HG03196 (cell line): ENCODE measurements around the gene VAC14.

ENCODE experiments used
- ATAC-seq: cut with Tn5 transposase; IDR thresholded peaks from one replicate; pipeline ENCODE4 v1.9.1; 2021; ENCODE audit not compliant: unreplicated experiment

The VAC14 gene

DNA sequence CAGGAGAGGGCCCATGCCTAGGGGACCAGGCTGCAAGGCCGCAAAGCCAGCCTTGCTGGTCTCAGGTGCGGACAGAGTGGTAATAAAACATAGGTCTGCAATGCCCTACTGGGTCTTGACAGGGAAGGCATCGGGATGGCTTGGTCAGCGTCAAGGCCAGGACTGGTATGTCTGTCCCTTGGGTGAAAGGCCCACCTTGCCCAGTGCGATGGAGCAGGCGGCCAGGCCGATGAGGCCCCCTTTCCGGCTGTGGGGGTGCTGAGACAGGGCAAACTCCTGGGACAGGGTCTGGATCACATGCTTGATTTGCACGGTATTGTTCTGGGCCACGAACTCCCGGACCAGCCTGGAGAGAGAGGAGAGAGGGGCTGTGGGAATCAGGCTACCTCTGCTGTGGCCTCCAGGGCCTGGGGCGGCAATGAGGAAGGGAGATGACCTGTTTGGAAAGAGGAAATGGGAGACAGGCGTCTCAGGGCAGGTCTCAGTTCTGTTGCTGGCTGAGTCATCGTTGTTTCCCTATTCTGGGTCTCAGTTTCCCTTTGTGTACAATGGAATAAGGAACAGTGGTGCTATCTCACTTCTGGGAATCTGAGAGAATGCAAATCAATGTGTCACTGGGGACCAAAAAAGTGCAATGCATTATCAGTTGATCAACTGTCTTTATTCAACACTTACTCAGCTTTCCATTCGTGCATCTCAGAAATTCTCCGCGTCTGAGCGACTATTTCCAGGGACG lies 14.8 kb downstream of the VAC14 start:
- no peak for ATAC-seq

DNA sequence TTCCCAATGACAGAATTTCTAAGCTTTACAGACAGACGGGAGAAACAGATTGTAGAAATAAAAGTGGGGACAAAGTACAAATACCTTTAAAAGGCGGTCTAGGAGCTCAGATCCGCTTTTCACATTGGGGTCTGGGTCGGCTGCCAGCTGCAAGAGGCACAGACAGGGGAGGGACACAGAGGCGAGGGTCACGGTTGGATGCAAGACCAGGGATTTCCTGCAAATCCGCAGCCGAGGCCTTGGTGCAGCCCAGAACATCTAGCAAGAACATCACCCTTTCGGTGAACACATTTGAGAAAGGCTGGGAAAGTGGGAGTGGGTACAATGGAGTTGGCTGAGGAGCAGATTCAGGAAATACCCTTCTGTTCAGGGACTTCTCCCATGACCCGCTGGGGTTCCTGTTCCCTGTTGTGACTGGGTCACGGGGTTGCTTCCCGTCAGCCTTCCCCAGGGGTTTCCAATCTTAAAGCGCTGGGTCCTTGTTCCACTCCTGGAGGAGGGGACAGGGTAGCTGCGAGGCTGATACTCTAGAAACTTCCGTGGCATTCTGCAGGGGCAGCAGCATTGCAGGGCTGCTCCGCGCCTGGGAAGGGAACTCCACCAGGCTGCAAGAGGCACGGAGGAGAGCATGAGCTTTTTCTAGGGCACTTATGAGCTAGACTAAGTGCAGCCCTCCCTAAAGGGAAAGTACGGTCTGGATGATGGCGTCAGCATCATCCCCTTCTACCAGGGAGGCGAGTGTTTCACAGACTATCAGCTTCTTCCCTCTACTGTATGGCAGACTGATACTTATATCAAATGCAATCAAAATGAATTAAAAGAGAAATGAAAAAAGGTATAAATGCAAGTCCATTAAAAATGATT lies 16.0 kb downstream of the VAC14 start:
- ATAC-seq: no peak

DNA sequence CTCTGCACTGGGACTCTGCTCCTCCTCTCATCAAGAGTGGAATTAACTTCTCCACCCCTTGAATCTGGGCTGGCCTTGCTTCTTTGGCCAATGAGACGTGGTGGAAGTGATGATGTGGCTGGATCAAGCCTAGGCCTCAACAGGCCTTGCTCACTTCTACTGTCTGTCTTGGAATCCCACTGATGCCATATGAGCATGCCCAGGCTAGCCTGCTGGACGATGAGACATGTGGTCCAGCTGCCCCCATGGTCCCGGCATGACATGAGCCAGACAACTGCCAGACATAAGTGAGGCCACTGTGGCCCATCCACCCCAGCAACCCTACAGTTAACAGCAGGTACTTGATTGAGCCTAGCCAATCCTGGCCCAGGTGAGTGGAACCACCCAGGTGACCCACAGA lies 18.7 kb downstream of the VAC14 start:
- ATAC-seq: no peak

DNA sequence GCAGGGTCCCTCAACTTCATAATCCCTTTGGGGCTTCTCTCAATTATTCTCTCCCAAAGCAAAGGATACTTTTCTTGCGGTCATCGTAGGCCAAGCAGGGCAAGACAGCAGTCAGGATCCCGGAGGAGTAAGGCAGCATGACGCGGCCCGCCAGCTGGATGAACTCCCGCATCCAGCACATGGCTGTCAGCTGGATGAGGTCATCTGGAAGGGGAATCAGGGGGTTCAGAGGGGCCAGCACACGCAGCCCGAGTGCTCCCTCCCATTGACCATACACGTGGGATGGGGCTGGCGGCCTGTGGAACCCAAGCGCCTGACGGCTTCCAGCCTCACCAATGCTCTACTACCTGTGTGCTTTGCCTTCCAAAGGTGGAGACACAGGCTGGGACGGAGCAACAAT lies 19.2 kb downstream of the VAC14 start:
- no peak for ATAC-seq

DNA sequence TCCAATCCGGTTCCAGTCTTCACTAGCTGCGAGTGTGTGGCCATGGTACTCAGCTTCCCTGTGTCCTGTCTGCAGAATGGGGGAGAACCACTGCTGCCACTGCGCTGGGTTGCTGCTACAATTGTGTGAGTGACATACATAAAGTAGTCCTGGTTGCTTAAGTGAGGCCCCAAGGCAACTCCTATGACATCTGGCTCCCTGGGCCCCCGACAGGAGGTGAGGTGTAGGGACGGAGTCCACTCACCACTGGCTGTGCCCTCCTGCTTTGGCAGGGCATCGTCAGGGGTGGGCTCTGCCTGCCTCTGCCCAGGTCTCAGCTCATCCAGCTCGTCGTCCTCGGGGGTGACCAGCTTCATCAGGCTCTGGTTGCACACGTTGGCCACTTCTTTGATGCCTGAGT lies 20.4 kb downstream of the VAC14 start:
- no peak for ATAC-seq

DNA sequence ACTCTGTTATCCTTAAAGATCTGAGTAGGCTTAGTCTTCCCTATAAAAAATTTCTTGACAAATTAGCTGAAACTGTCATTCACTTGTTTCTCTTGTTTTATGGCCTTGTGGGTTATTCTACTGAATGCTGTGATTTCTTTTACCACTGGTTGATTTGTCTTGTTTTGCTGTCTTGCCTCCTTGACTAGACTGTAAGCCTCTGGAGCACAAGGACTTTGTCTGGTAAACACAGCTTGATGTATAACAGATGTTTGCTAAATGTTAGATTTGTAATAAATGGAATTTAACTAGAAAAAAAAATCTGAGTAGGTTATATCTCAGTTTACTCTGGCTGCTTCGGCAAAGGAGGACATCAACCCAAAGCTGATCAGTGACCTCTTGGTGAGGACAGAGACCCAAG lies 21.6 kb downstream of the VAC14 start:
- no peak for ATAC-seq

DNA sequence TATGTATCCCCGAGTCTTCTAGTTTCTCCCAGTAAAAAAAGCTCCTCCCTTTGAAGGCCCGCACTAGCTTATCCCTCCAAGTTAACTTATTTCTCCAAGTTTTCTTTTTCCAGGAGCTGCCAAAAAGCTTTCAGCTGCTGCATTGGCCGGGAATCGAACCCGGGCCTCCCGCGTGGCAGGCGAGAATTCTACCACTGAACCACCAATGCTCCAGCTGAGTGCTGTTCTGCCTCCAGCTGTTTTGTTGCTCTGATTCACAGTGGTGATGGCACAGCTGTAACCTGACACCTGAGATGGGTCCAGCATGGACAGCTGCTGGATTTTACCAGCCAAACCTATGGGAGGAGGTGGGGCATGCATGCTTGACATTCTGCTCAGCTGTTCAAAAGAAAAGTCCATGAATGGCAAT lies 22.1 kb downstream of the VAC14 start:
- no peak for ATAC-seq

DNA sequence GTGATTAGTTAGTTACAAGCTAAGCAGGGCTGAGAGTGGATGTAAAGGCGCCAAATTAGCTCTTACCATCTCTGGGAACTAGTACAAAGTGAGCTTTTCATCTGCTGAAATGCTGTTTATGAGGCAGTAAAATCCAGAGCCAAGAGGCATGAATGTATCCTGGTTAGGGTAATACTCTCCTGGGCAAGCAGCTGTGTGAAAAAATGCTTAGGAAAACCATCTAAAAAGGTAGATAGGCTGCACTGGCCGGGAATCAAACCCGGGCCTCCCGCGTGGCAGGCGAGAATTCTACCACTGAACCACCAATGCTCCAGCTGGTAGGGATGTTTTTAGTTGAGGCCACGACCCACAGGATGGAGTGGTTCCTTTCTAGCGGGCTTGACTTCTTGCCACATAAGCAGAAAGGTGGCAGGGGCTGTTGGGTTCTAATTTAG lies 23.0 kb downstream of the VAC14 start:
- no peak for ATAC-seq

DNA sequence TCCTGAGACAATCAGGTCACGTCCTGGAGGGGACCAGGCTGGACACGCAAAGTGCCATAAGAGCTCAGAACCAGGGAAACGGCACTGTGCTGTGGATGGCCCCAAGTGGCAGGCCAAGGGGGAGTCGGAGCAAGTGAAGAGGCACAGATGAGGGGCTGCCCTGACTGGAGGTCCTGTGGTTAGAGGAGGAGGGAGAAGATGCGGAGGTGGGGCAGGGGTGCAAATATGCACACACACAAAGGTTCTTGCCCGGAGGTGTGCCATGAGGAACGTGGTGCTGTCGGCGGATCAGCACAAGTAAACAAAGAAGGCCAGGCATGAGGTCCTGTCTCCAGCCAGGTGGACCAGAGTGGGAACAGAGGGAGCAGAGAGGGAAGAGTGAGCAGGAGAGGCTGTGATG lies 23.5 kb downstream of the VAC14 start:
- no peak for ATAC-seq

DNA sequence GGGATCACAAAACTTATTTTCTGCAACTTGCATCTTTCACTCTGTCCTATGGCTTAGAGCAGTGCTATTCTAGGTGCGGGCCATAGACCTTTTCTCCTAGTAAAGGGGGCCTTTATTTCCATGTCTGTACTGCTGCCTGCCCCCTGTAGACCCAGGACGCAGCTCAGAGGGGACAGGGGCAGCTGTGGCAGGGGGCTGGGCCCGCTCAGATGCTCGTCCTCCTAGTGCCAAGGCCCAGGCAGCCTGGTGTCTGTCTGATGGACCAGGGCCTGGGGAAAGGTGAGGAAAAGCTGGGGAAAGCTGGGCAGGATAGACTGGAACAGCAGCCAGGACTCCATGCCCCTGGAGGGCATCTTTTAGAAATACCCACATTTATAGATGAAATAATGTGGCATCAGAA lies 25.6 kb downstream of the VAC14 start:
- ATAC-seq: no peak

DNA sequence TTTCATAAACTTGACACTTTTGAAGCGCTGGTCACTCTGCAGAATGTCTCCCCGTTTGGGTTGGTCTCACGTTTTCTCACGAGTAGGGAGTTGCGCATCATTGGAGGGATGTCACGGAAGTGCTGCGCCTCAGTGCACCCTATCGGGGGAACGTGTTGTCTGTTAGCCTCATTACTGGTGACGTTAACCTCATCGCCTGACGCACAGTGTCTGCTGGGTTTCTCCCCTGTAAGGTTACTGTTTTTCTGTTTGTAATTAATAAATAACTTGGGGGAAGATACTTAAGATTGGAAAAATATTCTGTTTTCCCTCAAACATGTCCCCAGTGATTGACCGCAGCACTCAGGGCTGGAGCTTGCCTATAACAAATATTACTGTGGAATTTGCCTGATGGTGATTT lies 26.7 kb downstream of the VAC14 start:
- ATAC-seq: no peak

DNA sequence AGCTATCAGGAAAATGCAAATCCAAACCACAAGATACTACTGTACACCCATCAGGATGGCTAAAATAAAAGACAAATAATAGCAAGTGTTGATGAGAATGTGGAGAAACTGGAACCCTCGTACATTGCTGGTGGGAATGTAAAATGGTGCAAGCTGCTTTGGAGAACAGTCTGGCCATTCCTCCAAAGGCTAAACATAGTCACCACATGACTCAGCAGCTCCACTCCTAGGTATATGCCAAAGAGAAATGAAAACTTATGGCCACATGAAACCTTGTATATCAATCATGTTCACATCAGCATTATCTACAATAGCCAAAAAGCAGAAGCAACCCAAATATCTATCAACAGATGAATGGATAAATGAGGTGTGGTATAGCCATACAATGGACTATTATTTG lies 28.5 kb downstream of the VAC14 start:
- ATAC-seq: no peak

DNA sequence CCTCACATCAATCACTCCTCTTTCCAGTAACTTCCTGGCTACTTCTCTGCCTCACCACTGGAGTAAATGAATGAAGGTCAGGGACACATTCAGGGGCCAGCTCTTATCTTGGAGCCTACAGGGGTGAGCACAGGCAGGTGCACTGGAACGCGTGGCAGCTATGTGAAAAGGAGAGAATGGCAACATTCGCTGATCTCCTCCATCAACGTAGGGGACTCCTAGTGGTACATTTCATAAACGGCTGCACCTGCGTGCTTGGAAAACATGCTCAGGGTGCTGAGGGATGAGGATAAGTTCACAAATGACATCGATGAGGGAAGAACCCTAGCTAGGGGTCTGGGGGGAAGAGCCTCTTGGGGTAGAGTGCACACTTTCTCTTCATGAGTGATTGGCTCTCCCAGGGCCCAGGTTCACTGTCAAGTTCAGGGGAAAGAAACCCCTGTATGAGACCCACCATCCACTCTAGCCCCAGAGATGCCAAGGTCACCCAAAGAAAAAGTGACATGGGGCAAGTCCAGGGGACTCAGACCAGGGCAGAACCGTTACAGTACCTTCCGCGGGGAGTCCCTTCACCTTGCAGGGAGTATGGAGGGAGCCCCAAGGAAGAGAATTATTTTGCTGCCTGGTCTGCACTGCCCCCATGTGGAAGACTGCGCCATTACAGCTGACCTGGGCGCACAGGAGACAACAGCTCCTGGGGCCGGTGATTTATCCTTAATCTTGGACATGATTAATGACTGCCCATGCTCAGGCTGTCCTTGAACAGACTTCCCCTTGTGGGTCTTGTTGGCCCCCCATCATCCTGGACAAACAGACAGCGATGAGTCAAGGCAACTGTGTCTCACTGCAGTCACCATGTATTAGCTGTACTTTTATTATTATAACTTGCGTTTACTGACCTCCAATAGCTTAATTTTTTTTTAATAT lies 30.1 kb downstream of the VAC14 start:
- ATAC-seq: no peak

DNA sequence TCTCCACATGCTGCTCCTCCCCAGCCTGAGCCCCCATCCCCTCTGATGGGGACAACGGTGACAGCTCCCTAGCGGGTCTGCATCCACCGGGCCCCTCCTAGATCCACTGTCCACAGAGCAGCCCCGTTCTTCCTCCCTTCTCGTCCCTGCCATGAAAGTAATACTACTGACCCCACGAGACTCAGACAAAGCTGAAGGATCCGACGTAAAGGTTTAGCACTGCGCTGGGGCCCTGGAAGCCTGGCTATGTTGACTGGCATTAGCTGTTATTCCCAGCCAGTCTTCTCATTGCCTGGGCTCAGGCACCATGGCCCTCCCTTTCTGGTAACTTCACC lies 30.7 kb downstream of the VAC14 start:
- ATAC-seq: no peak

DNA sequence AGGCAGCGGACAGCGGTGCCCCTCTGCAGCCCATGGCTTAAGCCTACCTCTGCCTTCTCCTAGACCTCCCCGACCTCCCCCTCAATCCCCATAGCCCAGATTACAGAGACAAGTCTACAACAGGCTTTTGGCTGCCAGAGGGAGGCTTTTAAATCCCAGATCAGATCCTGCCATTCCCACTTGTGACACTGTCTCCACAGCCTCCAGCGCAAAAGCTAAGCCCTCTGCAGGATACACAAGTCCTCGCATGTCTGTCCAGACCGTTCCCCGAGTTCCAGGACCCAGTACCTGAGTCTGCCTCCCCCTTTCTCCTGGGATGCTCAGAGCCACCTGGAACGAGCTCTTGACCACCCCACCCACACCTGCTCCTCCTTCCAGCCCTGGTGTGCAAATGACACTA lies 31.2 kb downstream of the VAC14 start:
- ATAC-seq: no peak

DNA sequence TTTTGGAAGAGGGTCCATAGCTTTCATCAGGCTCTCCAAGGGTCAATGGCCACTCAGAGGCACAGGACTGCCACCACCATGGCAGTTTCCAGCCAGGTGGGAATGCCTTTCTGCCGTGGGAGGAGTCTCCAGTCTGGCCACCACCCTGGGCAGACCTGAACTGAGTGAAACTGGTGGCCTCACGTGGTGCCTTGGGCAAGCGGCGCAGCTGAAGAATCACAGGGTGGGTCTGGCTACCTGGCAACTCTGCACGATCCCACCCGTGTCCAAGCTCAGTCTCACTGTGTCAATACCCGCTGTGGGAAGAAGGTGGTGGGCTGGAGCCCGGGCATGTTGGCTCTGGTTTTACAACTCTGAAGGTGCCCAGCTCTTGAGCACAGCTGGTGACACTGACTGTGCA lies 31.8 kb downstream of the VAC14 start:
- ATAC-seq: no peak

DNA sequence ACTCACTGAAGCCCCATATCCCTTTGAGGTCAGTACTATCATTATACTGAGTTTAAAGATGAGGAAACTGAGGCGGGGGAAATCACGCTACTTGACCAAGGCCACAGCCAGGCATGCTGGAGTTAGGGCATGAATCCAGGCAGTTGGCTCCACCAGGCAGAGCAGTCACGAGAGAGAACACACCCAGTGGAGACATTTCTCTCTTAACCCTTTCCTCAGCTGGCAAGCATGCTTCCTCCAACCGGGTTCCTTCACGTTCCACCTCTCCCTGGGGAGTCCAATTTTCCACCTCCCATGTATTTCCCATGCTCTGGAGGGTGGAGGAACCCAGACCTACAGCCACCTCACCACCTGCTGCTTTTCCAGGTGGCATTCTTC lies 32.8 kb downstream of the VAC14 start:
- no peak for ATAC-seq

DNA sequence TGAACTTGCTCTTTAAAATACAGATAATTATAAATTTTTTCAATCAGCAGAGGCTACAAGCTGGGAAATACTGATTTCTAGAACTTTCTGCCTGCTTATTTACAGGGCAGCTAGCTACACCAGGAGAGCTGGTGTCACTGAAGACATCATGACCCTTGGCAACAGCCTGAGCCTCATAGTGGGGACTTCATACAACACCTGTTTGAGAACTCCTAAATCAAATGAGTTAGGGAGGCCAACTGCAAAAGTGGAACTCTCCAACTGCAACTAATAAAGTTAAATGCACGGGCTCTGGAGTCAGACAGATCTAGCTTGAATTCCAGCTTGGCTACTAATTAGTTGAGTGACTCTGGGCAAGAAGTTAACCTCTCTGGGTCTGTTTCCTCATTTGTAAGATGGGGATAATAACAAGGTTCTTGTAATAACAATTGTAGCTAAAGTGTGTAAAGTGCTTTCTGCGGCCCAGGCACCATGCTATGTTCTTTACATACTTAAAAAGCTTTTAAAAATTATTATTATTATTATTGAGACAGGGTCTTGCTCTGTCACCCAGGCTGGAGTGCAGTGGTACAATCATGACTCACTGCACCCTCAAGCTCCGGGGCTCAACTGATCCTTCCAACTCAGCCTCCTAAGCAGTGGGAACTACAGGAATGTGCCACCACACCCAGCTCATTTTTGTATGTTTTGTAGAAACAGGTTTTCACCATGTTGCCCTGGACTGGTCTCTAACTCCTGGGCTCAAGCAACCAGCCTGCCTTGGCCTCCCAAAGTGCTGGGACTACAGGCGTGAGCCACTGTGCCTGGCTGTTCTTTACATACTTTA lies 33.4 kb downstream of the VAC14 start:
- no peak for ATAC-seq

DNA sequence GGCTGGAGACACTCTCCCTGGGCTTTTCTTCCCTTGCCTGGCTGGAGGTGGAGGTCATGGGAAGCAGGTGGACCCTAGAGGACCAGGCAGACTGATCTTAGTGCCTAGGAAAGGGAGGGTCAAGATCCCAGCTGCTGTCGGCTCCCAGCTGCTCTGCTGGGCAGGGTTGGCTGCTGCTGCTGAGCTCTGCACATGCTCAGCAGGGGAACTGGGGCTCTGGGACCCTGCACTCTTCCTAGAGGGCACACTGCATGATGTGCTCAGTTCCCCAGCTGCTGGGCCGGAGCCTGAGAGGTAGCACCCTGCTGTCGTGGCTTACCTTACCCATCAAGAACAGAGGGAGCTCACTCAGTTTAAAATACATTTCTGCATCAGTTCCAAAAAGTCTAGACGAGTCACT lies 34.3 kb downstream of the VAC14 start:
- ATAC-seq: no peak

DNA sequence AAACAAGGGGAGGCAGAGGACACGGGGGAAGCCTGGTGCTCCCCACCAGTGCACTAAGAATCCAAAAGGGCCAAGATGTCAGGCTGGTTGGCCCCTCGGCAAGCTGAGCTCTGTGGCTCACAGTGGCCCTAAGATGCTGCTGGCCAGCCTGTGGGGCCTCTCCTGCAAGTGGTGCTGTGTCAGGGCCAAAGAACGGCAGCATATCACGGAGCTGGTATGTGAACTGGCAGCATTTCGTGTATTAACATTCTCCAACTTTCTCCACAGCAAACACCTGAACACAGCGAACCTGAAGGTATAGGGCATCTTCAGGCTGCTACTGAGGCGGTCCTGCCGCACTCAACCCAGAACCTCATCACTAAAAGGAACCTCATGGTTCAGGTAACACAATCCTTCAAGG lies 34.8 kb downstream of the VAC14 start:
- no peak for ATAC-seq

DNA sequence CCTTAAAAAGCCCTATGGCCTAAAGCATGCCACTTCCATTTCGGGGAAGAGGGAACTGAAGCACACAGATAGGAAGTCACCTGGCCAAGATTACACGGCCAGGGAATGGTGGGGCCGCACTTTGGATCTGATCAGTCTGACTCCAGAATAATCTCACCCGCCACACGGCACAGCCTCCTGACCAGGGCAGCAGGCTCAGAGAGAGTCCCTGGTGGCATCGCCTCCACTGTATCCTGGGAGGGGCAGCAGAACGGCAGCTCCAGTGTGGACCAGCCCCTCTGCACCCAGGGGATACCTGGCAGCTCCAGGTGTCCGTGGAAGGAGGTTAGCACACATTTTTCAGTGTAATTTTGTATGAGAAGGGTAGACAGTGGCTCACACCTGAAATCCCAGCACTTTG lies 35.5 kb downstream of the VAC14 start:
- ATAC-seq: no peak
